Camera-type eye (tissue), 1 donor: ENCODE measurements around the gene KCTD12. TPM values are rescaled to one million over a fixed set of nuclear protein-coding genes. Genes with fewer than 3 reads are reported as not detected.

Experiments
- total RNA-seq: library from RNA; depleted of rRNA; stranded (reverse); fragments of >200 nt; gene quantifications from one replicate; pipeline ENCODE4 v1.2.3, GENCODE V29; 2014

The KCTD12 gene
- 197 TPM for total RNA-seq

DNA sequence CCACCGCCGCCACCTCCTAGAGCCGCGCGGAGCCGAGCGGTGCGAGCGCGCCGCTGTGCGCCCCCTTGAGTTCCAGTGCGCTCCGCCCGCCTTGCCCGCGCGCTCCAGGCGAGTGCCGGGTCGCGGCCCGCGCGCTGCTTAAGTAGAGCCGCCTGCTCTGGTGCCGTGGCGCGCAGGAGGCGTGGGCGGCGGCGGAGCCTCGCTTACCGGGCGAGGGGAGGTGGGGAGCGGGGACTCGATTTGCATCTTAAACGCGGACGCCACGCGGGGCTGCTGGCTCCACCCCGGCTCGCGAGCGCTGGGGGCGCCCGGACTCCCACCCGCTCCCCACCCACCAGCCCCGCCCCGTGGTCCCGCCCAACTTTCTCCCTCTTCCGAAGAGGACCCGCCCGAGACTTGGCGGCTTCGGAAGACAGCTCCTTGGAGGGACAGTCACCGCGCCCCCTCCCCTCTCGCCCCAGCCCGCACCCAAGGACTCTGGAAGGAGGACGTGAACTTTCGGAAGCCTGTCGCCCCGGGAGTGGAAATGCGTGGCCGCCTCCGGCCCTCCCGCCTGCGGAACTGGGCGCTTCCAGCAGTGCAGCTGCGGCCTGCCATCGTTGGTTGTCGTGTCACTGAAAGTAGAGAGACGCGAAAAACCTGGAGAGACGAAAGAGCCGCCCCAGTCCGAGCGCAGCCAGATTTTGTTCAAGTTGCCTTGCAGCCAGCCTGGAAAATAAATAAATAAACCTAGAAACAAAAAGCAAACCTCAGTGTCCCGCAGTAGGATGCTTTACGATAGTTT, at the start of gene KCTD12:
KCTD12 (minus strand) TSS at position 114 of the 784 bp plus-strand sequence. CDS start 257 bp downstream, outside the sequence.

Other genes with a start within 250 kb of the KCTD12 start
- gene ACOD1, start 62.1 kb upstream of the KCTD12 start, total RNA-seq, result not detected
- 33.5 TPM for gene CLN5, start 105.7 kb upstream of the KCTD12 start, total RNA-seq
- 115 TPM for gene FBXL3, start 140.8 kb upstream of the KCTD12 start, total RNA-seq